Measurements from ENCODE around the gene KLF15. TPM values are rescaled to one million over a fixed set of nuclear protein-coding genes. Genes with fewer than 3 reads are reported as not detected.

Gene KLF15
- total and polyA plus RNA-seq, 2 of the 8 experiments (the other 6 are each of a cell fraction or from before 2014, with no cell fraction given), result 15.7 to 19.5 TPM

DNA sequence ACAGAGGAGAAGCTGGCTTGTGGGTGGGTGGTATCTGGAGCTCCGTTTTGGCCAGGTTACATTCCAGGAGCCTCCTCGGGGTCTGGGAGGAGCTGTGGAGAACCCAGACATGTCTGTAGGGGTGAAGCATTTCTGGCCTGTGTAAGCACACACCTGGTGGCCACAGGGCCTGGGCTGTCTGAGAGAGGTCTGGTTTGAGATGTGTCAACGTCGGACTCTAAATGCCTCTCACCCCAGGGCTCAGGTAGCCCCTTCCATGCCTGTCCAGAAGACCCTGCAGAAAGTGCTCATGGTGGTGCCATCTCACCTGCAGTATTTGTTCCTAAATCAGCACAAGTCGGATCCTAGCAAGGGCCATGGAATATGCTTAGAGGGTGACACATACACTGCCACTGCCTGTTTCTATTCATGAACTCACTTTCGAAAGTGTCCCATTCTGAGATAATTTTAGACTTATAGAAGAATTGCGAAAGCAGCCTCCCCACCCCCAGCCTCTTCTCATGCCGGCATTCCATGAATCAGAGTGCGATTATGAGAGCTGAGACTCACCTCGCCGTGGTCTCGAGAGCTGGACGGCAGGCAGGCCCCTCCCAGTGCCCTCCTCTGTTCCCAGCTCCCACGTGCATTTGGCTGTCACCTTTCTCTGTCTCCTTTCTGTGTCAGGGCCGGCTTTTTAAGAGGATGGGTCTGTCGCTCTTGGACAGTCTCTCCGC, 63.7 kb downstream of the KLF15 start (continued):
- TF ChIP-seq, protein P1, sequence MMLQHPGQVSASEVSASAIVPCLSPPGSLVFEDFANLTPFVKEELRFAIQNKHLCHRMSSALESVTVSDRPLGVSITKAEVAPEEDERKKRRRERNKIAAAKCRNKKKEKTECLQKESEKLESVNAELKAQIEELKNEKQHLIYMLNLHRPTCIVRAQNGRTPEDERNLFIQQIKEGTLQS (IDR thresholded peaks at IDR 0.05; ENCODE audit: insufficient read depth, low read depth, low read length), result no peak
- TF ChIP-seq NRF1 (IDR thresholded peaks at IDR 0.05; ENCODE audit: low read depth, low read length) (no peak), YY1 (IDR thresholded peaks at IDR 0.05; ENCODE audit: low read depth, low read length) (no peak), HDAC6 (IDR thresholded peaks at IDR 0.05; ENCODE audit: low read depth, low read length) (no peak)

Other genes starting within 250 kb of the KLF15 start
- 1.6 TPM in 2 replicates for gene ALDH1L1, start 176.8 kb downstream of the KLF15 start, total RNA-seq (2021; fragmentation: NEBNext Ultra II Directional; extraction: Animal tissue kit (Norgen Biotek cat#: 25700))
- 0.98 and 1.6 TPM in 2 replicates for gene ALDH1L1, start 176.8 kb downstream of the KLF15 start, polyA plus RNA-seq (2011; rRNA removed)
- gene CFAP100, start 37.5 kb upstream of the KLF15 start, total RNA-seq (2021; fragmentation: NEBNext Ultra II Directional; extraction: Animal tissue kit (Norgen Biotek cat#: 25700)), result not detected in 2 replicates
- 0.09 and 0.17 TPM in 2 replicates for gene CFAP100, start 37.5 kb upstream of the KLF15 start, polyA plus RNA-seq (2011; rRNA removed)
- 23.0 and 24.3 TPM in 2 replicates for gene ZXDC, start 118.5 kb upstream of the KLF15 start, total RNA-seq (2021; fragmentation: NEBNext Ultra II Directional; extraction: Animal tissue kit (Norgen Biotek cat#: 25700))
- 12.7 and 19.1 TPM in 2 replicates for gene ZXDC, start 118.5 kb upstream of the KLF15 start, polyA plus RNA-seq (2011; rRNA removed)
- not detected in 2 replicates for gene UROC1, start 160.4 kb upstream of the KLF15 start, total RNA-seq (2021; fragmentation: NEBNext Ultra II Directional; extraction: Animal tissue kit (Norgen Biotek cat#: 25700))
- 0.03 and 0.09 TPM in 2 replicates for gene UROC1, start 160.4 kb upstream of the KLF15 start, polyA plus RNA-seq (2011; rRNA removed)
- gene CHST13, start 166.7 kb upstream of the KLF15 start, total RNA-seq (2021; fragmentation: NEBNext Ultra II Directional; extraction: Animal tissue kit (Norgen Biotek cat#: 25700)), result 5.4 and 5.9 TPM in 2 replicates
- 11.7 and 15.6 TPM in 2 replicates for gene CHST13, start 166.7 kb upstream of the KLF15 start, polyA plus RNA-seq (2011; rRNA removed)
- gene C3orf22, start 201.5 kb upstream of the KLF15 start, total RNA-seq (2021; fragmentation: NEBNext Ultra II Directional; extraction: Animal tissue kit (Norgen Biotek cat#: 25700)), result not detected in 2 replicates
- not detected in 2 replicates for gene C3orf22, start 201.5 kb upstream of the KLF15 start, polyA plus RNA-seq (2011; rRNA removed)

Data from H1 (cell line).